Mesendoderm (in vitro differentiated cells): ENCODE measurements around the gene RSRC2.

Source experiments
- DNase-seq: peaks from one replicate; pipeline ENCODE4 v3.0.0; 2013
- H2AK5ac ChIP-seq: 2 replicates; pipeline ENCODE4 v1.6.1; 2013; ENCODE audit warnings: low read length, inconsistent platforms
- H2BK120ac ChIP-seq: 2 replicates; pipeline ENCODE4 v1.6.1; 2013; ENCODE audit warnings: low read depth, mild to moderate bottlenecking, low read length, moderate library complexity, mixed read lengths
- H2BK15ac ChIP-seq: replicated peaks from 2 replicates; pipeline ENCODE4 v1.6.1; 2013; ENCODE audit warnings: low read depth, mild to moderate bottlenecking, moderate library complexity
- H2BK5ac ChIP-seq: 2 replicates; pipeline ENCODE4 v1.6.1; 2013; ENCODE audit warnings: low read length, inconsistent platforms
- H3K18ac ChIP-seq: 2 replicates; pipeline ENCODE4 v1.6.1; 2013; ENCODE audit warnings: mild to moderate bottlenecking, low read length, mixed read lengths
- H3K23ac ChIP-seq: one replicate; pipeline ENCODE4 v1.6.1; 2013; ENCODE audit warnings: low read length
- H3K27ac ChIP-seq: 2 replicates; pipeline ENCODE4 v1.5.1; 2013; ENCODE audit warnings: low read depth, mild to moderate bottlenecking, inconsistent platforms, low read length, moderate library complexity
- H3K27me3 ChIP-seq: 2 replicates; pipeline ENCODE4 v1.6.1; 2013; ENCODE audit warnings: low read length, control low read depth, mild to moderate bottlenecking, inconsistent platforms; ENCODE audit not compliant: insufficient read depth, poor library complexity
- H3K36me3 ChIP-seq: 2 replicates; pipeline ENCODE4 v1.6.1; 2013; ENCODE audit warnings: low read length, inconsistent platforms; ENCODE audit not compliant: control insufficient read depth, insufficient read depth
- H3K4ac ChIP-seq: one replicate; pipeline ENCODE4 v1.6.1; 2013; ENCODE audit warnings: low read depth, mild to moderate bottlenecking, low read length, moderate library complexity
- H3K4me1 ChIP-seq: 2 replicates; pipeline ENCODE4 v1.6.1; 2013; ENCODE audit warnings: low read depth, low read length, inconsistent platforms; ENCODE audit not compliant: control insufficient read depth
- H3K4me2 ChIP-seq: 2 replicates; pipeline ENCODE4 v1.6.1; 2013; ENCODE audit warnings: low read length
- H3K4me3 ChIP-seq: 2 replicates; pipeline ENCODE4 v1.5.1; 2013; ENCODE audit warnings: mild to moderate bottlenecking, low read length
- H3K56ac ChIP-seq: one replicate; pipeline ENCODE4 v1.6.1; 2013; ENCODE audit warnings: low read length
- H3K79me1 ChIP-seq: 2 replicates; pipeline ENCODE4 v1.6.1; 2013; ENCODE audit warnings: low read length, inconsistent platforms
- H3K79me2 ChIP-seq: 2 replicates; pipeline ENCODE4 v1.6.1; 2013; ENCODE audit warnings: mild to moderate bottlenecking, low read length; ENCODE audit not compliant: control insufficient read depth, insufficient read depth
- H3K9ac ChIP-seq: 2 replicates; pipeline ENCODE4 v1.6.1; 2013; ENCODE audit warnings: low read length, inconsistent platforms
- H4K5ac ChIP-seq: one replicate; pipeline ENCODE4 v1.6.1; 2013; ENCODE audit warnings: low read length
- H4K8ac ChIP-seq: one replicate; pipeline ENCODE4 v1.6.1; 2013; ENCODE audit warnings: low read depth, mild to moderate bottlenecking, control low read depth, low read length, moderate library complexity
- WGBS: extraction: QIAGEN DNeasy Blood & Tissue Kit; methylation state at CpG from one replicate; pipeline ENCODE4 v1.1.7; 2013; ENCODE audit warnings: low lambda C conversion rate, missing lambda C conversion rate; ENCODE audit not compliant: insufficient coverage; ENCODE audit errors: extremely low coverage; 5-methylcytosine and 5-hydroxymethylcytosine counted together

RSRC2 gene

GRCh38 chr12:122481861-122482260 lies 44.9 kb downstream of the RSRC2 start:
- H3K36me3 ChIP-seq = peaks cover 13% of the 10 kb centered on the region
- no peak overlapping the region for H3K4me3 ChIP-seq
- 100% methylated on average over 2 of the region's 6 CpGs for WGBS
- H3K4me2 ChIP-seq = no peak overlapping the region
- no peak overlapping the region for H3K23ac ChIP-seq
- H3K79me2 ChIP-seq = no peaks in the 10 kb centered on the region
- H3K18ac ChIP-seq = no peak overlapping the region
- no peak overlapping the region for H3K4ac ChIP-seq
- H2AK5ac ChIP-seq = no peak overlapping the region
- no peak overlapping the region for H3K27ac ChIP-seq
- H3K56ac ChIP-seq = no peak overlapping the region
- no peak overlapping the region for H2BK120ac ChIP-seq
- no peaks in the 10 kb centered on the region for H3K27me3 ChIP-seq
- no peak for DNase-seq
- no peak overlapping the region for H3K9ac ChIP-seq
- H4K8ac ChIP-seq = no peak overlapping the region
- peaks cover 1% of the 10 kb centered on the region for H3K79me1 ChIP-seq
- H3K4me1 ChIP-seq = no peaks in the 10 kb centered on the region
- H4K5ac ChIP-seq = no peak overlapping the region
- H2BK5ac ChIP-seq = no peak overlapping the region
- no peak overlapping the region for H2BK15ac ChIP-seq

GRCh38 chr12:122480753-122481152 lies 46.0 kb downstream of the RSRC2 start:
- Histone ChIP-seq H3K4ac (no peak overlapping the region), H2BK5ac (no peak overlapping the region), H2AK5ac (no peak overlapping the region), H3K79me1 (peaks cover 1% of the 10 kb centered on the region), H3K18ac (no peak overlapping the region), H3K56ac (no peak overlapping the region), H3K4me2 (no peak overlapping the region), H3K79me2 (no peaks in the 10 kb centered on the region), H4K5ac (no peak overlapping the region), H3K9ac (no peak overlapping the region), H3K4me1 (no peaks in the 10 kb centered on the region), H3K4me3 (no peak overlapping the region), H2BK15ac (no peak overlapping the region), H3K23ac (no peak overlapping the region), H3K36me3 (peaks cover 12% of the 10 kb centered on the region), H2BK120ac (no peak overlapping the region), H4K8ac (no peak overlapping the region), H3K27ac (no peak overlapping the region), H3K27me3 (no peaks in the 10 kb centered on the region)
- DNase-seq = no peak
- WGBS = no CpG with 5 or more reads among the region's 8 CpGs

GRCh38 chr12:122474324-122474716 lies 52.4 kb downstream of the RSRC2 start:
- peaks cover 13% of the 10 kb centered on the region for H3K36me3 ChIP-seq
- WGBS = no CpG with 5 or more reads among the region's 2 CpGs

GRCh38 chr12:122473543-122474323 lies 53.0 kb downstream of the RSRC2 start:
- Histone ChIP-seq H2BK15ac (no peak overlapping the region), H2BK5ac (no peak overlapping the region), H3K4me2 (no peak overlapping the region), H3K79me1 (no peaks in the 10 kb centered on the region), H3K27me3 (no peaks in the 10 kb centered on the region), H3K27ac (no peak overlapping the region), H3K36me3 (peaks cover 12% of the 10 kb centered on the region), H3K56ac (no peak overlapping the region), H3K18ac (no peak overlapping the region), H3K4ac (no peak overlapping the region), H2AK5ac (no peak overlapping the region), H2BK120ac (no peak overlapping the region), H4K8ac (no peak overlapping the region), H3K4me3 (no peak overlapping the region), H4K5ac (no peak overlapping the region), H3K9ac (no peak overlapping the region), H3K79me2 (no peaks in the 10 kb centered on the region), H3K4me1 (no peaks in the 10 kb centered on the region), H3K23ac (no peak overlapping the region)
- DNase-seq = no peak
- WGBS = no CpG with 5 or more reads among the region's 19 CpGs

More at GRCh38 chr12:122474324-122474716, 52.4 kb downstream of the RSRC2 start:
- Histone ChIP-seq H3K79me1 (no peaks in the 10 kb centered on the region), H3K4me1 (no peaks in the 10 kb centered on the region), H4K8ac (no peak overlapping the region), H3K4me2 (no peak overlapping the region), H3K79me2 (no peaks in the 10 kb centered on the region), H3K9ac (no peak overlapping the region), H2BK5ac (no peak overlapping the region), H2AK5ac (no peak overlapping the region), H2BK120ac (no peak overlapping the region), H2BK15ac (no peak overlapping the region), H4K5ac (no peak overlapping the region), H3K56ac (no peak overlapping the region), H3K27me3 (no peaks in the 10 kb centered on the region), H3K18ac (no peak overlapping the region), H3K23ac (no peak overlapping the region), H3K4me3 (no peak overlapping the region), H3K27ac (no peak overlapping the region), H3K4ac (no peak overlapping the region)
- DNase-seq = no peak

- Histone ChIP-seq H2BK15ac (no peak overlapping the region), H3K27me3 (no peaks in the 10 kb centered on the region), H2BK5ac (no peak overlapping the region), H4K5ac (no peak overlapping the region), H3K4me3 (no peak overlapping the region), H3K79me2 (no peaks in the 10 kb centered on the region), H3K79me1 (no peaks in the 10 kb centered on the region), H3K4me1 (no peaks in the 10 kb centered on the region), H3K18ac (no peak overlapping the region), H3K23ac (no peak overlapping the region), H3K27ac (no peak overlapping the region), H2AK5ac (no peak overlapping the region), H3K4me2 (no peak overlapping the region), H4K8ac (no peak overlapping the region), H3K9ac (no peak overlapping the region), H3K56ac (no peak overlapping the region), H3K36me3 (peaks cover 8% of the 10 kb centered on the region), H3K4ac (no peak overlapping the region), H2BK120ac (no peak overlapping the region)
- peak; percentile 64 for DNase-seq
- no CpG with 5 or more reads among the region's 3 CpGs for WGBS
Measured at GRCh38 chr12:122471324-122472226, 55.2 kb downstream of the RSRC2 start.
